Endometrial microvascular endothelial cells (primary cell): ENCODE data around the gene DLGAP1. TPM values are rescaled to one million over a fixed set of nuclear protein-coding genes. Genes with fewer than 3 reads are reported as not detected.

Experiments
- in situ Hi-C: cut with HindIII; loops from 2 replicates; pipeline ENCODE4 v1.10.0; 2017; ENCODE audit warnings: low sequenced_read_pairs, low pct_unique_long_range_greater_than_20kb; ENCODE audit errors: inconsistent ontology term
- total RNA-seq: library from RNA; depleted of rRNA; stranded (reverse); fragments of >200 nt; gene quantifications from one replicate; pipeline ENCODE4 v1.2.3, GENCODE V29; 2015; ENCODE audit errors: inconsistent ontology term

DLGAP1 gene
- total RNA-seq, 1 donor from 2014 or later: not detected

DNA sequence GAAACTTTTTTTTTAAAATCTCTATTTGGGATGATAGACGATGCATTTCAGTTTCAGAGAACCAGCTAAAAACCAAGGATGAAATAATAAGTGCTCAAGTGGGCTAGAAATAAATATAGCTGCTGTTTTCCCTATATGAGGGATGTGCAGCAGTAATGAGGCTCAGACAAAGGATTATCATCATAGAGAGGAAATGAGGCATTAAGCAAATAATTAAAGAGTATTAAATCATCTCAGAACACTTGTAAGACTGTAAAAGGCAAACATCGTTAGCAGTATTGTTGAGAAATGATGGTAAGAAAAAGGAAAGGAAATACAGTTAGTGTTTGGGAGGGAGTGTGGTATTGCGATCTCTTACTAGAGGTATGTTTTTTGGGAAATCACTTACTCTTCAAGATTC is 771.6 kb downstream of the DLGAP1 start:
- in situ Hi-C loops: no loop called here

DNA sequence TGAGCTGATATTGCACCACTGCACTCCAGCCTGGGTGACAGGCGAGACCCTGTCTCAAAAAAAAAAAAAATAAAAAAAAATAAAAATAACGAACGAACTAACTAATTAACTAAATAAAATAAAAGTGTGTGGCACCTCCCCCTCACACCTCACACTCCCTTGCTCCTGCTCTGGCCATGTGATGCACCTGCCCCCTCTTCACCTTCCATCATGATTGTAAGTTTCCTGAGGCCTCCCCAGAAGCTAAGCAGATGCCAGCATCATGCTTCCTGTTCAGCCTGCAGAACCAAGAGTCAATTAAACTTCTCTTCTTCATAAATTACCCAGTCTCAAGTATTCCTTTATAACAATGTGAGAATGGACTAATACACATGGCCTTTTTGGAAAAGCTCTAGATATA is 773.0 kb downstream of the DLGAP1 start:
- in situ Hi-C loops: no loop called here

DNA sequence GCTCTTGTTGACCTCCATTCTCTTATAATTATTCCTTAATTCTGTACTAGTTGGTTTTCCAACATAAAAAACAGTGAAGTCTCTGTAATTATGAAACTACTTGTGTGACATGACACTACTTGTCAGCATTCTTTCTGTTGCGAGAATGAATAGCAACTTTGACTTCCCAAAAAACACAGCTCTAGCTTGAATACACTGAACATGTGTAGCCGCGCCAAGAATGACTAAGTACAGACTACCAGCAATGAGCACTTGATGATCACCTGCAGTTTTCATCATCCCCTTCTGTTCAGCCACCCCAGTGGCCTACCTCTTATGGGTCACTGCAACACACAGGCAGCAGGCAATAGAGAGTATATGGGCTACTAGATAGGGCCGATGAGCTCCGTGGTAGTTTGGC is 775.9 kb downstream of the DLGAP1 start:
- in situ Hi-C loops: no loop called here

DNA sequence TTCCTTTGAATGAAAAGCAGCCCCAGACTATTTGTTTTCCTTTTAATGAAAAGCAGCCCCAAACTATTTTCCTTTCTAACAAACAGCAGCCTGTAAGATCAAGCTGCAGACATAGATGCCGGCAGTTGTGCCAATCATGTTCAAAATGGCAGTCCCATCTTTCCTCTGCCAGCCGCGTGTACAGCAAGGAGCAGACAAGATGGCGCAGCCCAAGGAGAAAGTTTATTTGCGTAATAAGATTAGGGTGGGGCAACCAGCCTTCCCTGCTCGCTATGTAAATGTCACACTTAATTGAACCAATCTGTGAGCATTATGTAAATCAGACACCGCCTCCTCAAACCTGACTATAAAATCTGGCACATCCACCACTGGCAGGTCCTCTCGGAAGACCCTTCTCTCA is 779.1 kb downstream of the DLGAP1 start:
- in situ Hi-C loops: no loop called here

DNA sequence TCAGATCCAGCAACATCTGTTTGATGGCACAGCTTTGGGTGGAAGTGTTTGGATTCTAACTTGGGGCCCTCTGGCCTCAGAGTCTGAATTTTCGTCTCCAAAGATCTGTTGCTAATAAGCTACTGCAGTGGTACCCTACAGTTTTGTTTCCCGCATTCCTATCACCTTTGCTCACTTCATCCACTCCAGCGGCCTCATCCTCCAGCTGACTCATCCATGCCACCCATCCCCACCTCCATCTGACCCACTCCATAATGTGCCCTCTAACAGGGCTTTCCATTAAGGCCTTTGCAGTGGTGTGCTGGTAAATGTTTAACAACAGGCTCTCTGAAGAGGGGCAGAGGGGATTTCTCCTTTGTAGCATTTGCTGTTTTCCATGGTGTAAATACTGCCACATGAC is 779.7 kb downstream of the DLGAP1 start:
- in situ Hi-C loops: no loop called here

DNA sequence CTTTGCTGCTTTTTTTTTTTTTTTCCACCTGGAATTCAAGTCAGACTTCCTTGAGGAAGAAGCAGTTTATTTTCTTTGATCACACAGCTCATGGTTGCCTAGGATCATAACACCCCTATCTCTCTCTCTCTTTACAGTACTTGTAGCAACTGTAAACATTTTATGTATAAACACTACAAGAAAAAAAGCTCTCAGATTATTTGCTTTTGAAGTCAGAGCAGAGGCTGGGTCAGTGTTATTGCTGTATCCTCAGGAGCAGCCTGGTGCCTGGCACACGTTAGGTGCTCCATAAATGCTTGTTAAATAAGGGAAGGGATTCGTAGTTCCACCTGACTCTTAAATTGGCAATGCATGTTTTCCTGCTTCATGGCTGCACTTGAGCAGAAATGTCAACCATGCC is 783.9 kb downstream of the DLGAP1 start:
- in situ Hi-C loops: no loop called here

DNA sequence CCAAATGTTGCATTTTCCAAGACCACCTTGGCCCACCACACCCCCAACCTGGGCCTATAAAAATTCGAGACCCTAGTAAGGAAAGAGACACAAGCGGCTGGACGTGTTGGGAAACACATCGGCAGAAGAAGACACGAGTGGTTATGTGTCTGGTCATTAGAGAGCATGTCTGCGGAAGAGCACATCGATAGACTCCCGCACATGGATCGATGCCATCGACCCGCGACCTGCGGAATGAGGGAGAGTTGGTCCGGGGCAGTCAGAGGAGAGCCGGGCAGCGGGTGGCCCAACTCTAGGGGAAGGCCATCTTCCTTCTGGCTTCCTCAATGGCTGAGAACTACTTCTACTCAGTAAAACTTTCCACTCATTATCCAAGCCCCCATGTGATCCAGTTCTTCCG is 785.7 kb downstream of the DLGAP1 start:
- in situ Hi-C loops: loop anchor here (10.0 kb wide), 2 partner anchors 215 to 405 kb away; partner anchors contain the start of genes MYL12B and TGIF1

DNA sequence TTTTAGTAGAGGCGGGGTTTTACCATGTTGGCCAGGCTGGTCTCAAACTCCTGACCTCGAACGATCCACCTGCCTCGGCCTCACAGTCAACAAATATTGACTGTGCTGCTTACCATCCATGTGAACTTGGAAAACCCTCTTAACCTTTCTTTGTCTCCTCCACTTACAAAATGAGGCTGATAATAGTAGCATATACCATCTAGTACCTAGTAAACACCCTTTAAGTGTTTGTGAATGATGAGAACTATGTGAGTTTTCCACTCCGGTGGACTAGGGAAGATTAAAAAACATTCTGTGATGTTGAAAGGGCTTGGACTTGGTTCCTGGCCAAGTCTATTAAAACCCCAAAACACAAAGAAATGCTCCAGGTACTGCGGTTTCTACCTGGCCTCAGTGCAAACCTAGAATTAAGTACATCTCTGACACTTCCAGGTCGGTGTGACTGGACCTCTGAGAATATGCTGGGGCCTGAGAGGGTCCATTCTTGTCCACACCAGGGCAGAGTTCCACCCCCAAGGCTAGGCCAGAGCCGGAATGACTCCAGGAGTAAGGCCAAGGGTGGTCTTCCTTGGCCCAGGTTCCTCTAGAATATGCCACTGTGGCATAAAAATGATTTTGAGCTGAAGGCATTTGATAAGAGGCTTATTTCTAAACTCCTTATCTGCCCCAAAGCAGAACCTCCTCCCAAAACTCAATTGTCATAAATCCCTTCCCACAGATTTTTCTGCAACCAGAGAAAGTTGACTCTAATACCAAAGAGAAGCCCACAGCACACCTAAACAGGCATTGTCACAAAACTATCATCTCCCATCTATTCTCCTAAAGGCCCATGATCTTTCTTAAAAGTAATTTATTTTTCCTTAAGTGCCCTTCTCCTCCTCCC is 787.6 kb downstream of the DLGAP1 start:
- in situ Hi-C loops: loop anchor here (10.0 kb wide), 2 partner anchors 213 to 403 kb away; partner anchors contain the start of genes MYL12B and TGIF1

DNA sequence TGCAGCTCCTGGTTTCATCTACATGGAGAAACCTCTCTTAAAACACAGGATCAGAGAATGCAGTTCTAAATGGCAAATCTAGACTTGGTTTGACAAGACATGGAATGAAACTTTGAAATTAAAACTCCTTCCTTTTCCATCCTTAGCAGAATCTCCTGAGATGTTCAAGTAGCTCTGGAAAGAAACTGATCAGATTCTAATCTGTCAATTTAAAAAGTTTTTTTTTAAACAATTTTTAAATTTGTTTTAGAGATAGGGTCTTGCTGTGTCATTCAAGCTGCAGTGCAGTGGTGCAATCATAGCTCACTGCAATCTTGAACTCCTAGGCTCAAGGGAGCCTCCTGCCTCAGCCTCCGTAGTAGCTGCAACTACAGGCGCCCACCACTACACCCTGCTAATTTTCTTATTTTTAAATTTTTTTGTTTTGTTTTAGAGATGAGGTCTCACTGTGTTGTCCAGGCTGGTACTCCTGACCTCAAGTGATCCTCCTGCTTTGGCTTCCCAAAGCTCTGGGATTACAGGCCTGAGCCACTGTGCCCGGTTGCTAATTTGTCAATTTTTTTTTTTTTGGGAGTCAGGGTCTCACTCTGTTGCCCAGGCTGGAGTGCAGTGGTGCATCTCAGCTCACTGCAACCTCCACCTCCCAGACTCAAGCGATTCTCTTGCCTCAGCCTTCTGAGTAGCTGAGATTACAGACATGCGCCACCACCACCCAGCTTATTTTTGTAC is 788.4 kb downstream of the DLGAP1 start:
- in situ Hi-C loops: loop anchor here (10.0 kb wide), 2 partner anchors 212 to 402 kb away; partner anchors contain the start of genes MYL12B and TGIF1

DNA sequence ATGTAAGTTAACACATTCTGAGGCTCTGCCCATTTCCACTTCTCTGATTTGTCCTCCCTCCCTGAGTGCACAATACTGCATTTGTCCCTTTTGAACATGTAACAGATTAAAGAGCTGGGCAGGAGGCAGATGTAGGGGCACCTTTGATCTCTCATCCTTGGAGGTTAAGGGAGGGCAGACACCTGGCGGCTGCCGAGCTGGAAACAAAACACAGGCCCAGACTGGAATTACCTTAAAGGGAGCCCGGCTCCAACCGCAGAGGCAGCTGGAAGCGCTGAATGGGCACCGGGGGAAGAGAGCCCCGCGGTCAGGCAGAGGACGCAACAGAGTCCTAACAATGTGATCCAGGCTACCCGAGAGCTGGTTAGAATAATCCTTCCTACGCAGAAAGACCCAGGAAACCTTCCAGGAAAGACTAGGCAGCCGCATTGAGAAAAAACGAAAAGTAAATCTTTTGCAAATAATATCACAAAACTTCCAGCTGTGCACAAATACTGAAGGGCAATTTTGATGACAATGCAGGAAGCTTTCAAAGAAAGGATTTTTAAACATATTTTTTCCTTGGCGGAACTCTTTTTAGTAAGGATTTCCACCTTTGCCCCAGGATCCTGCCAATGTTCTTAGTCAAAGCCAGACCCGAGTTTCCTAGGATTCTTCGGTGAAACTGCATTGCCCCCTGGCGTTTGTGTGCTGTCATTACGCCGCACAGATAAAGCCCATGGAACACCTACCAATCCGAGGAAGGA is 789.2 kb downstream of the DLGAP1 start:
- in situ Hi-C loops: loop anchor here (10.0 kb wide), 2 partner anchors 211 to 401 kb away; partner anchors contain the start of genes MYL12B and TGIF1

DNA sequence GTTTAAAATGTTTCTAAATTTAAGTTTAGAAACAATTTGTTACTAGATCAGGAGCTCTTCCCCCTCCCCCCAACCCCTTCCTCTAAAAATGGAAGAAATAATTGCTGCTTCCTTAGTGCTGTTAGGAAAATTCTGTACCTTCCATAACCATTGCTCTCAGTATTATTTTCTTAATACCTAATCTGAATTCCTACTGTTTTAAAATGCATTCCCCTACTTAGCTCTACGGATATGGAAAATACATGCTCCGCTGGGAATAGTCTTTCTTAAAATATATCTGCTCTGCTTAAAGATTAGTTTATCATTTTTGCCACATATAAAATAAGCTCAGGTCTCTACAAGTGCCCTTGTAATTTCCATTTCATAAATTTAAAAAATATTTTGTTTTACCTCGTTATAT is 789.9 kb downstream of the DLGAP1 start:
- in situ Hi-C loops: loop anchor here (10.0 kb wide), 2 partner anchors 210 to 400 kb away; partner anchors contain the start of genes MYL12B and TGIF1

DNA sequence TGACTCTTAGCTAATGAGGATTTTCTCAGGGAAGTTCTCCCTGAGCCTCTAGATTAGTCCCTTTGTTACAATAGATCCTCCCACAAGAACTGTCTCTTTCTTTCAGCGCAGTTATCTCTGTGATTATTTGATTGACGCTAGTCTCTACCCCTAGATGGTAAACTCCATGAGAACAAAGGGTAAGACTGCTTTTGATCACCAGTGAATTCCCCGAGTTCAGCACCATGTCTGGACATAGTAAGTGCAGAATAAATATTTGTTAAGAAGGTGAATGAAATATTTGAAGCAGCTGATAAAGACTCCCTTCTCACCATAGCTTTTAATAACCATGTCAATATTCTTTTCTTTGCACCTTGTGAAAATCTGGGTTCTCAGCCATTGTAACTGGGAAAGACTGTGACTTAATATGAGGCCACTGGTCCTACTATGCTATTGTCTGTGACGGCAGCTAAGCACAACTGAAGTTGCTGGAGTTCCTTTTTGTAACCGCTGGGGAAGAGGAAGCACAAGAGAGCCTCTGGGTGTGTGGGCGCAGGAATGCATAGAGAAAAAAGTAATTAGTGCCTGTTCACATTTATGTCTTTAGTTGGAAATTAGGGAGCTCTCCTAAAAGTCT is 790.4 kb downstream of the DLGAP1 start:
- in situ Hi-C loops: loop anchor here (10.0 kb wide), 2 partner anchors 210 to 400 kb away; partner anchors contain the start of genes MYL12B and TGIF1

DNA sequence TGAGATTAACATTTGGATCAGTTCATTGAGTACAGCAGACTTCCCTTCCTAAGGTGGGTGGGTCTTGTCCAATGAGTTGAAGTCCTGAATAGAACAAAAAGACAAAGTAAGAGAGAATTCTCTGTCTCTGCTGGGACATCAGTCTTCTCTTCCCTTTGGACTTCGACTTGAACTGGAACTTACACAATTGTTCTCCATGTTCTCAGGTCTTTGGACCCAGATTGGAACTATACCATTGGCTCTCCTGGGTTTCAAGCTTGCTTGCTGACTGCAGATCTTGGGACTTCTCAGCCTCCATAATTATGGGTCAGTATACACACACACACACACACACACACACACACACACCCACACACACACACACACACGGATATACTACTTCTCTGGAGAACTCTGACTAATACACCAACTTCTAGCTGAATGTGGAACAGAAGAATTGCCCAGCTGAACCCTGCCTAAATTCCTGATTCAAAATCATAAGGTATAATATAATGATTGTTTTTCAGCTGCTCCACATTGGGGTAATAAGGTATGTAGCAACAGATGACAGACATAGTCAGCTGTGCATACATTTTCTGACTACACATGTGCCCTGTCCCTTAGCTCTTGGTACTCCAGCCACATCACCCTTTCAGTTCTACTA is 791.1 kb downstream of the DLGAP1 start:
- in situ Hi-C loops: loop anchor here (10.0 kb wide), 2 partner anchors 209 to 399 kb away; partner anchors contain the start of genes MYL12B and TGIF1

DNA sequence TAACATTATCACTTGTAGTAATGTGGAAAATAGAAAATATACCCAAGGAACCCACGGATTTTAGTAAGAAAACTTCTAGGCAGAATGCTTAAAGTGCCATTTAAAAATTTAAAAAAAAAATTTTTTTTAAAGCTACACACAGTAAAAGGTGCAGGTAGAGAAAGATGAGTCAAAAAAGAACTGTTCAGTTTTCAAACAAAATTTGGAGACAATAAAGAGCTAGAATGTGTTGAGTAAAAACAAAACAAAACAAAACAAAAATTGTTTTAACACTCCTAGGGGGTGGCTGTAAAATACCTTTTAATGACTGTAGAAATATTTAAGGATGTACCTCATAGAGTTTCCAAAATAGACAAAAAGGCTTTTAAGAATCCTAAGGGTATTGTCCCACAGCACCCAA is 793.1 kb downstream of the DLGAP1 start:
- in situ Hi-C loops: loop anchor here (10.0 kb wide), 2 partner anchors 207 to 397 kb away; partner anchors contain the start of genes MYL12B and TGIF1

DNA sequence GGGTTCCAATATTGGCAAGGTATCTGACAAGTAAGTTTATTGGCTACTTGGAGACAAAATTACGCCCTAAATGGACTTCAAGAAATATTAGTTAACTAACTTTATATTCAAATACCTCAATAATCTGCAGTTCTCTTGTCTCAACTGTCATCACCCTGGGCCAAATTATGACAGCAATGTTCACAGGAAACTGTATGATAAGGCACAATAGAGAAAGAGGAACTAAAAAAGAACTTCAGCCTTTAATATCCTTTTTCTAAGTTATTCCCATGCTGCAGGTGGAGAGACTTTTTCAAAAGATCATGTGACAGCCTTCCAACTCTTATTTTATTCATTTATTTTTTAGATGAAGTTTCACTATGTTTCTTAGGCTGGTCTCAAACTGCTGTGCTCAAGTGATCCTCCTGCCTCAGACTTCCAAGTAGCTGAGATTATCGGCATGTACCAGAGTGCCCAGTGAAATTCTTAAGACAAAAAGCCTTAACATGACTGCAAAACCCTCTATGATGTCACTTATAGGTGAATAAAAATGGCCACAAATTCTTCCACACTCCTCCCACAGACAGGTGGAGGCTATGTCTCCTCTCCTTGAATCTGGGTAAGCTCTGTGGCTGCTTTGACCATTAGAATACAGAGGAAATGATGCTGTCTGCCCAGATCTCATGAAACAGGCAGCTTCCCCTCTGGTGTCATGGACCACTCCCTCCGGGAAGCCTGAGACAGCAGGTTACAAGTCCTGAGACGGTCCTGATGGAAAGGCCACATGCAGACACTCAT is 794.2 kb downstream of the DLGAP1 start:
- in situ Hi-C loops: loop anchor here (10.0 kb wide), 2 partner anchors 206 to 396 kb away; partner anchors contain the start of genes MYL12B and TGIF1

DNA sequence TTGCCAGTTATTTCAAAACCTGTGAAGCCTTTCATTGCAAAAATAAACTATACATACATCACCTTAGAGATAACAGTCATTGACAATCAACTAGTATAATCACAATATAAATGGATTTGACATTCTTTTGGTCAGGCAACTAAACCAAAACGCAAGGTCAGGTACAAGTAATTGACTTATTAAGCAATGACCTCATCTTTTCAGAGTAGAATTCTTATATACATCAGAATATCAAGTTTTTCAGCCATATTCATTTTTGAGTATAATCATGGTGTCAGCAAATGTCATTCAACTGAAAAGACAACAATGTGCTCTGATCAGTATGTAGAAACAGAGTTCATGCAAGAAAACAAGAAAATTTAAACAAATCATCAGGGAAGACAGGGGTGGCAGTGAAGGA is 796.6 kb downstream of the DLGAP1 start:
- in situ Hi-C loops: no loop called here
